GM21786 (cell line): ENCODE data around the gene RRP1B.
"Not testable (repeated sequence)": the region's sequence is repeated elsewhere in the genome, so short reads cannot be mapped to it uniquely, and the experiment has no call there.

ENCODE experiments used
- ATAC-seq: cut with Tn5 transposase; IDR thresholded peaks from one replicate; pipeline ENCODE4 v1.9.1; 2021; ENCODE audit not compliant: unreplicated experiment

The RRP1B gene

GRCh38 chr21:43640400-43640799 lies 19.0 kb upstream of the RRP1B start:
- ATAC-seq = no peak

GRCh38 chr21:43643193-43643592 lies 16.2 kb upstream of the RRP1B start:
- no peak for ATAC-seq

DNA sequence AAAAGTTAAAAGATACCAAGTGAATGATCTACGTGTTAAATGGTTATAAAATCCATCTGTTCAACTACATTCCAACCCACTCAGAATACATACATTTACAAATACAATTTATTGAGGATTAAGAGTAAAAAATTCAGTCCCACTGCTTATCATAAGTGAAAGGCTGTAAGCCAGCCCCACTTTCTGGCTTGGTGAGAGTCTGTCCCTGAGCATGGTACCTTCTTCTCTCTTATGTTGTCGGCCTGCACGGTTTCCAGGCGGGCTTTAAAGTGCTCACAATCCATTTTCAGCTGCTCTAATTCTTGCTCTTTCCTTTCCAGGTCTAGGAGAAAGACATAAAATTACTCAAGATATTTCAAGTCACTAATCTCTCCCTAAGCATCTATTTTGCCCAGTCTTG lies 15.3 kb upstream of the RRP1B start:
- ATAC-seq = no peak

- no peak for ATAC-seq
Observed at GRCh38 chr21:43644609-43645008, 14.8 kb upstream of the RRP1B start.

DNA sequence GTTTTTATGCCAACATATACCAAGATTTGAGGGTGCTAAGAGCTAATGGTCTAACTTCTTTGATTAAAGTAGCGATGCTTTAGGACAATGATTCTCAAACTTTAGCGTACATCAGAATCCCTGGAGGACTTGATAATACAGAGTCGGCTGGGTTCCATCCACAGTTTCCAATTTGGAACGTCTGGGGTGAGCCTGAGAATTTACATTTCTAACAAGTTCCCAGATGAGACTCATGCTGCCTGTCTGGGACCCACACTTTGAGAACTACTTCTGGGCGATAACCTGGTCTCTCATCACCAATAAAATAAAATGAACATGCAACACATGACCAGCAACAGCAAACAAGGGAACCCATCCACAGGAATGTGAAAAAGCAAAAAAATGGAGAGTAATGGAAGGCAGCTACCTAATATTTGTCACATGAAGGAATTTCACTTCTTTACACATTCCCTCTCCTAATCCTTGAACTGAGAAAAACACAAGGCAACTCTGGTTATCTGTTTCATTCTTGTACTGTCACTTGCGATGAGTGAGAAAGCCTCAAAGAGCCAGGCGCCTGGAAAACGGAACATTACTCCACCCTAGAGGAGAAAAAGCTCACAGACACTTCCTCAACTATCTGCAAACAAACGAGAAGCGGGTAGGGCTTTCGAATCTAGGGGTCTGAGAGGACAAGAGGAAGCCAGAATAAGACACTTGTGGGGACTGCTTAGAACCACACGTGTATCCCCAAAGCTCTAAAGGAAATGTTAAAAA lies 14.0 kb upstream of the RRP1B start:
- ATAC-seq = no peak

- ATAC-seq = no peak
Observed at GRCh38 chr21:43645976-43646375, 13.4 kb upstream of the RRP1B start.

DNA sequence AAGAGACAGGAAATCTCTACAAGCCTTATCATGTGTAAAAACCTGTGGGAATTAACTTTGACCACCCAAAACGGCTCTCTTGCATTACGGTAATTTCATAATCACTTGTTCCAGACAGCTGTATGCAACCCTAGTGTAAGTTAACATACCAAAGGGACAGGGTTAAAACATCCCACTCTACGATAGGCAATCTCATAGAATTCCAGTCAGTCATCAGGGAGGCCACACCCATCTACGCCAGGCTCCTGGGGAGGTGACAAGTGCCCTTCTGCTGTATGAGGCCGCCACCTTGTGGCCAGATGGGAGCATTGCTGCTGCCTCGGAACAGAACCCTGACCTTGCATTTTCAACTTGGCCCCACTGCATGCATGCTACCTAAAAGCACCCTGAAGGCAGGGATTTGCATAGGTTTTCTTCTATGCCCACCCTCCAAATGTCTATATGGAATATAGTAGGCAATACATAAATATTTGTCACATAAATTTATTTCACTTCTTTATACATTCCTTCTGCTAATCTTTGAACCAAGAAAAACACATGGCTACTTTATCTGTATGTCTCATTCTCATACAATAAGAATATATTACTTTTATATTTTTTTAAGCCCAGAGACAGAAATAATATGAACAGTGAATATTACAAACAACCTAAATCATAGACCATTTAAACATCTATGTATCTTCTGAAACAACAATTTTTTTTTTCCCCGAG lies 12.7 kb upstream of the RRP1B start:
- ATAC-seq = no peak

- no peak for ATAC-seq
Observed at GRCh38 chr21:43648171-43648570, 11.2 kb upstream of the RRP1B start.

GRCh38 chr21:43651926-43652325 lies 7.4 kb upstream of the RRP1B start:
- ATAC-seq = not testable (repeated sequence)

- no peak for ATAC-seq
Observed at GRCh38 chr21:43652616-43653015, 6.7 kb upstream of the RRP1B start.

- ATAC-seq = no peak
Observed at GRCh38 chr21:43653626-43654025, 5.7 kb upstream of the RRP1B start.

DNA sequence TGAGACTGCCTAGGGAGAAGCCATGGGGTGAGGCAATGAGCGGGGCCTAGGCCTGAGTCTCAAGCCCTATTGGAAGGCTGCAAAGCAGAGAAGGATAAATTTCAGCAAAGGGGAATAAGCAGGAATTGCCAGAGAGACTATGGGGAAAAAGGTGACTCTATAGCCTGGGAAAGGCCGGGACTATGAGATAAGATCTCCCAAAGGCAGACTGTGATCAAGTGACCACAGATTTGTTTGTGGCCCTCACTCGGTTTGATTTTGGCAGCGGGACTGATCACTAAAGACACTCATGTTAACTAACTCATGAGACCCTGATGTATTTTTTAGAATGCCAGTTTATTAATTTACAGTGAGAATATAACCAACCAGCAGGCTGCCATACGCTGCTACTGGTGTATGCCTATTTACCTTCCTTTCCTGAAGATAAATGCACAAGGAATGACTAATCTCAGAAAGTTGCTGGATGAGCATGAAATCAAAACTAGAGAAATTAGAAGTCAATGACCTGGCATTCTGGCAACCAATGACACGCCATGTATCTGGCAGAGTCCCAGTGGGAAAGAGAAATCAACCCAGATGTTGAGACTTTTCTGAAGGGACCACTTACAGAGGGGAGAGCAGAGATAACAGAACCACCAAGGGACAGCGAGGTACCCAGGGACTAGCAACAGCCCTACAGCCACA lies 4.4 kb upstream of the RRP1B start:
- no peak for ATAC-seq

DNA sequence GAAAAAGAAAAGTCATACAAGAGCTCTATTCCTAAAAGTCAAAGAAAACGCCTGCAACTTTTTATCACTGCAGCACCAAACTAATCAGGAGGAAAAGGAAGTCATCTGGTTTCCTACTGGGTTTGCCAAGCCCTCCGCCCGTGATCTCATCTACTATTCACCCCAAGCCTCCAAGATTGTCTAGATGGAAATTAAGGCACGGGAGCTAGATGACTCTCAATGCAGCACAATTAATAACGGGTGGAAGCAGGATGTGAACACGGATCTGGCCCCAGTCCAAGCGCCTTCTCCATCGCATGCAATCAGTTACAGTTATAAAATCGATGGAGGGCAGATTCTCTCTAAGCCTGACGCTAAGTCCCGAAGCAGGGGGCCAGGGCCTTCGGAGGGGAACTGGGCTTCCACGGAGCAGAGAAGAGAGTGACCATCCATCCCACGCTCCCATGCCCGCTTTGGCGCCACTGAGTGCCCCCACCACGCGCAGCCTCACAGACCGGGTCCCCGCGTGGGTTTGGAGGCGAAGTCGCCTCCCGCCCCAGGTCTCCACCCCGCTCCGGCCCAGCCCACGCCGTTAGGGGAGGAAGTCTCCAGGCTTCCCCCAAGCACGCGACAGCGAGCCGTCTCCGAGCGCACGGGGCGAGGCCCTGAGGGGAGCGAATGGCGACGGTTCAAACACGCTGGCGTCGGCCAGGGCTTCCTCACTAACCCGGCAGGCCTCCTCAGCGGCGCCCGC lies 1.8 kb upstream of the RRP1B start:
- no peak for ATAC-seq

DNA sequence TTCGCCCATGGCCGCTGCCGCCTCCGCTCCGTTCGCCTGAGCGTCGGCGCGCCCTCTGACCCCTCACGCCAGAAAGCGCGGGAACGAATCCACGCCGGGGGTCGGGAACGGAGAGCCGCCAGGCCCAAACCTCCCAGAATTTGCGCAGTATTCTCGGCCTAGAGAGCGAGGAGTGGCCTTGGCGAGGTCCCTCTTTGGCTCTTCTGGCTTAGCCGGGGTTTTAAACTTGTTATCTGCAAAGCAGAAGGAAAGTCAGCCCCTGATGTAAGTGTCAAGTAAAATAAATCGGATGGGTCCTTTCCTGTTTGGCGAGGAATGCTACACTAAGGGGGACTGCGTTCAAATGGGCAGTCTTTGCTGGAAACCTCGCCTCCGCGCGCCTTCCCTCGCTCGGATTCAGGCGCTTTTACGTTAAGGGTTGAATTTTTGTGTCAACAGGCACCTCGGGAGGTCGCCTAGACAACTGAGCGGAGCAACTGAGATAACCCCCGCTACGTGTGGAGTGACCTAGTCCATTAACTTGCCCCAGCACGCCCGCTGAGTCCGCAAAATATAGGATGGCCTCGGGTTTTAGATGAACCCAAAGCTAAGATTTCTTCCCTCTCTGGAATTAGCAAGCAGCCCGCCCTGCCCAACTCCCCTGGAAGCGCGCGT lies 1.1 kb upstream of the RRP1B start:
- ATAC-seq = no peak

DNA sequence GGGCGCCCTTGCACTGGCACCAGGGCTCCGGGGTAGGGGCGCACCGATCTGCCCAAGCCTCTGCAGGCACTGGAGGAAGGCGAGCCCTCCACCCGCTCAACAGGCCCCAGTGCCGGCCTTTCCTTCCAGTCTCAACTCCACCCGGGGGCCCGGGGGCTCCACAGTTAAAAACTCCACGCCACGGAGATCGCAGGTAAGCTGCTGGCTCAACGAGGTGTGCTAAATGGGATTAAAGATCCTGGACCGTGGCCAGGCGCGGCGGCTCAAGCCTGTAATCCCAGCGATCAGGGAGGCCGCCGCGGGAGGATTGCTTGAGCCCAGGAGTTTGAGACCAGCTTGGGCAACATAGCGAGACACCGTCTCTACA lies 608 bp upstream of the RRP1B start:
- no peak for ATAC-seq

GRCh38 chr21:43662286-43662685 lies 2.9 kb downstream of the RRP1B start:
- ATAC-seq = no peak

DNA sequence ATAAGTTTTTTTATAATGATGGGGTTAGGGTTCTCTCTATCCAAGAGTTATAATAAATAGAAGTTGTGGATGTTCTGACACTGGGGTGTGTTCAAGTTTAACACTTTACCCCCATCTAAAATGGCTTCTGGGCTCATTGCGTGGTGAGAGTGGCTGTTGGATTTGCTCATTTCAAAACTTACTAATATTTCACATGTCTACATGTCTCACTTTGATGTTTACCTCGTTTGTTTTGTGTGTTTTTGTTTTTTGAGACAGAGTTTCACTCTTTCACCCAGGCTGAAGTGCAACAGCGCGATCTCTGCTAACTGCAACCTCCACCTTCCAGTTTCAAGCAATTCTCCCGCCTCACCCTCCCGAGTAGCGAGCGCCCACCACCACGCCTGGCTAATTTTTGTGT lies 3.7 kb downstream of the RRP1B start:
- no peak for ATAC-seq

- no peak for ATAC-seq
Observed at GRCh38 chr21:43664358-43664757, 5.0 kb downstream of the RRP1B start.

GRCh38 chr21:43665879-43666278 lies 6.5 kb downstream of the RRP1B start:
- ATAC-seq = no peak

GRCh38 chr21:43667191-43667904 lies 8.0 kb downstream of the RRP1B start:
- ATAC-seq = no peak
